ENCODE measurements around the gene SPINT2. TPM values are rescaled to one million over a fixed set of nuclear protein-coding genes. Genes with fewer than 3 reads are reported as not detected.

The SPINT2 gene
- polyA plus RNA-seq, 2 of the 4 experiments (the other 2 are of a cell fraction) = 291 to 343 TPM

DNA sequence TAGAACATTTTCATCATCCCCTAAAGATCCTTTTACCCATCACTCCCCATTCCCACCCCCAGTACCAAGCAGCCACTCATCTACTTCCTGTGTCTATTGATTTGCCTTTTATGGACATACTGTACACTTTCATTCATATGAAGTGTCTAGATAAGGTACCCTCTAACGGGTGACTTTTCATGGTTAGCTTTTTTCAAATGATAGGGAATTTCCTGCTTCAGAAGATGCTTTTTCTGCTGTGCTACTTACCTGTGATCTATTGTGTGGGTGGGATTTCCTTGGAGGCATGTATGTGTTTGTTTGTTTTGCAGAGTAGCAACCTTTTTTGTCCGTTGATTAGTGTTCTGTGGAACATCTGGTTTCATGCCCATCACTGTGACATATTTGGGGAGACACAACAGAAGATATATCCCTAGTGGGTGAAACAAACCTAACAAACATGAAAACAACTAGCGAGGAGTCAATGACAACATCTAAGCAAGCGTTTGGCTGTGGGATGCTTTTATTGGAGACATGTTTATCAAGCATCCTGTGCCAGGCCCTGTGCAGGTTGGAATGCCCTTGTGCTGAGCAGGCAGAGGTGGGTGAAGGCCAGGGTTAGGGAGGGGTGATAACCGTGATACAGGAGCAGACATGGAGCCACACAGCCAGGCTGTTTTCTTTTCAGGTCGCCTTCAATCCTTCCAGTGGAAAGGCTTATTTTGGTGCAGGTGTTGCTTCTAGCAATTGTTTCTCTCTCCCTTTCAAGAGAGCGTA, 17.6 kb downstream of the SPINT2 start (continued):
- TF ChIP-seq GATA3 (IDR thresholded peaks at IDR 0.05; ENCODE audit: borderline replicate concordance) = no peak
- no peak for TF ChIP-seq PBX3 (IDR thresholded peaks at IDR 0.05)
- no peak for TF ChIP-seq MYC (IDR thresholded peaks at IDR 0.05; ENCODE audit: borderline replicate concordance, low read length)
- TF ChIP-seq SREBF2 (IDR thresholded peaks at IDR 0.05) = no peak
- TF ChIP-seq MAZ (IDR thresholded peaks at IDR 0.05; ENCODE audit: borderline replicate concordance, low read depth, low read length) = no peak

GRCh38 chr19:38283271-38283670, 18.9 kb downstream of the SPINT2 start:
- WGBS (ENCODE audit: missing lambda C conversion rate) = 93% methylated on average over 8 of the region's 8 CpGs
- Histone ChIP-seq H3K4me2 (no peak overlapping the region), H3K4me3 (no peak overlapping the region), H3K9me3 (no peaks in the 10 kb centered on the region), H3K4me1 (peaks cover 10% of the 10 kb centered on the region), H3K27ac (no peak overlapping the region)
- DNase-seq (ENCODE audit: low read depth in 1 of 2, low spot score in 1 of 2) (no peak), ATAC-seq (no peak), FAIRE-seq (no peak)
- TF ChIP-seq MAX (IDR thresholded peaks at IDR 0.05) (no peak), PBX3 (IDR thresholded peaks at IDR 0.05) (no peak), BHLHE40 (IDR thresholded peaks at IDR 0.05; ENCODE audit: low read depth, low read length) (no peak), NR3C1 (IDR thresholded peaks at IDR 0.05) (no peak), HOXB13 (CRISPR knock-in tag; IDR thresholded peaks at IDR 0.05; ENCODE audit: low read depth) (no peak), NPAS2 (CRISPR knock-in tag; IDR thresholded peaks at IDR 0.05; ENCODE audit: borderline replicate concordance) (no peak), GATA3 (IDR thresholded peaks at IDR 0.05; ENCODE audit: borderline replicate concordance) (no peak), EHF (CRISPR knock-in tag; IDR thresholded peaks at IDR 0.05) (no peak), PHF8 (IDR thresholded peaks at IDR 0.05; ENCODE audit: borderline replicate concordance, low read depth) (no peak), RAD21 (conservative IDR thresholded peaks at IDR 0.05 in 1 of 2, IDR thresholded peaks at IDR 0.05 in 1 of 2) (no peak), CBX8 (IDR thresholded peaks at IDR 0.05) (no peak), KDM1A (IDR thresholded peaks at IDR 0.05; ENCODE audit: low read depth) (no peak), FOXS1 (CRISPR knock-in tag; IDR thresholded peaks at IDR 0.05) (no peak), RARB (CRISPR knock-in tag; IDR thresholded peaks at IDR 0.05) (no peak), NFE2L2 (conservative IDR thresholded peaks at IDR 0.05; ENCODE audit: low read length) (no peak), CEBPB (IDR thresholded peaks at IDR 0.05) (no peak)
- TF ChIP-seq, protein P1, sequence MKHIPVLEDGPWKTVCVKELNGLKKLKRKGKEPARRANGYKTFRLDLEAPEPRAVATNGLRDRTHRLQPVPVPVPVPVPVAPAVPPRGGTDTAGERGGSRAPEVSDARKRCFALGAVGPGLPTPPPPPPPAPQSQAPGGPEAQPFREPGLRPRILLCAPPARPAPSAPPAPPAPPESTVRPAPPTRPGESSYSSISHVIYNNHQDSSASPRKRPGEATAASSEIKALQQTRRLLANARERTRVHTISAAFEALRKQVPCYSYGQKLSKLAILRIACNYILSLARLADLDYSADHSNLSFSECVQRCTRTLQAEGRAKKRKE (CRISPR knock-in tag; IDR thresholded peaks at IDR 0.05; ENCODE audit: low read depth) = no peak
- ChIA-PET POLR2A (no interaction called here), CTCF (interaction anchor here (0.6 to 17.0 kb wide), 12 partner anchors 12 to 1648 kb away, joined by 3 to 259 read pairs (median 4); partner anchors contain the start of genes C19orf33, PPP1R14A and SPINT2)

DNA sequence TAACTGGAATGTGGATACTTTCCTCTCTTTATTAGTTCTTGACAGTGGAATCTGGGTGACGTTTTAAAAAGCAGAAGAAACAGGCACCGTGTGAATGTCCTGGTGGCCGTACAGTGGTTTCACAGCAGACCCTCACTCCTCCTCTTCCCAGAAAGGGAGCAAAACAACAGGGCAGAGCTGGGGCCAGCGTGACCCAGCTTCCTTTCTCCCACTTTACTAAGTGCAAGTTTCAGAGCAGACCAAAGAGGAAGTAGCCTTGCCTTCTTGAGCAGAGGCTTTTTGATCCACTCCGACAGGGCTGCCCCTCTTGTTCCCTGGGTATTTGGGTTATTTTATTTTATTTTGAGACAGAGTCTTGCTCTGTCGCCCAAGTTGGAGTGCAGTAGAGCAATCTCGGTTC, 20.0 kb downstream of the SPINT2 start:
- TF ChIP-seq HOXB13 (CRISPR knock-in tag; IDR thresholded peaks at IDR 0.05; ENCODE audit: low read depth) (no peak), FOXS1 (CRISPR knock-in tag; IDR thresholded peaks at IDR 0.05) (no peak), ZNF302 (CRISPR knock-in tag; IDR thresholded peaks at IDR 0.05) (no peak), MAZ (IDR thresholded peaks at IDR 0.05; ENCODE audit: borderline replicate concordance, low read depth, low read length) (no peak), HOXB5 (CRISPR knock-in tag; IDR thresholded peaks at IDR 0.05) (no peak), KDM1A (IDR thresholded peaks at IDR 0.05; ENCODE audit: low read depth) (no peak)
- WGBS (ENCODE audit: missing lambda C conversion rate) = 93% methylated on average over 7 of the region's 7 CpGs
- ChIA-PET POLR2A (interaction anchor here (2.5 kb wide), 1 partner anchor 20 kb away, joined by 13 read pairs; the partner anchor contains the start of gene C19orf33), CTCF (interaction anchor here (0.6 to 17.0 kb wide), 9 partner anchors 13 to 501 kb away, joined by 3 to 259 read pairs (median 6); partner anchors contain the start of genes CATSPERG, KCNK6, PPP1R14A and SPINT2)
- H3K9me3 ChIP-seq = no peaks in the 10 kb centered on the region
- no peak overlapping the region for H3K4me3 ChIP-seq
- DNase-seq (ENCODE audit: low read depth in 1 of 2, low spot score in 1 of 2) (no peak), ATAC-seq (no peak), FAIRE-seq (no peak)
- peaks cover 7% of the 10 kb centered on the region; the same call in 1 of the 3 replicates for H3K4me1 ChIP-seq
- H3K27ac ChIP-seq = no peak overlapping the region
- H3K4me2 ChIP-seq = no peak overlapping the region
